UCSD-AML1 (cell line): Measurements from ENCODE around the gene CSTB.

Experiments used
- DNase-seq: peaks from one replicate; lab custom pipeline; 2025; ENCODE audit not compliant: unreplicated experiment; lab: John Stamatoyannopoulos, UW

Gene CSTB

GRCh38 chr21:43733529-43734071, 42.5 kb downstream of the CSTB start:
- DNase-seq: no peak

GRCh38 chr21:43733060-43733459, 43.0 kb downstream of the CSTB start:
- DNase-seq: no peak

- no peak for DNase-seq
Observed at GRCh38 chr21:43731891-43732711, 44.0 kb downstream of the CSTB start.

- no peak for DNase-seq
Observed at GRCh38 chr21:43731476-43731875, 44.6 kb downstream of the CSTB start.

GRCh38 chr21:43728467-43729390, 47.4 kb downstream of the CSTB start:
- DNase-seq: peak; percentile 91

GRCh38 chr21:43728154-43728466, 48.0 kb downstream of the CSTB start:
- no peak for DNase-seq

GRCh38 chr21:43727519-43728153, 48.5 kb downstream of the CSTB start:
- DNase-seq: peak; percentile 72

GRCh38 chr21:43726686-43727518, 49.2 kb downstream of the CSTB start:
- peak; percentile 89 for DNase-seq
